ENCODE measurements around the gene MRM2.

DNA sequence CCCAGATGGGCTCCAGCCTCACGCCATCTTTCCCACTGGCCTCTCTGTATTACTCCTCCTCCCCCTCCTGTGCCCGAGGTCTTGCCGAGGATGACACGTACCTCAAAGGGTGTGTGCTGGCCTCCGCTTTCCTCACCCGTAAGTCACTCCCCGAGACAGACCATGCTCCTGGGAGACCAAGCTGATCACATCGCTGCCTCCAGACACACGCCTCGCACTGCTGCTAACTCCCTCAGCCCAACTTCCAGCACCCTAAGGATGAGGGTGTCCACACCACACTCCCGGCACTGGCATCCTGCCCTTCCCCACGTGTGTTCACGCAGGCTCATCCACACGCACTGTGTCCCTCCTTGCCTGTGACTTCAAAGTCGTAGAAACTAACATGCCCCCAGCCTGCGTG is 33.3 kb downstream of the MRM2 start:
- TF ChIP-seq CREB1 (CRISPR knock-in tag; IDR thresholded peaks at IDR 0.05) (no peak), NR2C2 (CRISPR knock-in tag; IDR thresholded peaks at IDR 0.05) (no peak), CTCF (IDR thresholded peaks at IDR 0.05) (no peak), ZNF121 (CRISPR knock-in tag; IDR thresholded peaks at IDR 0.05) (no peak), PRRX2 (CRISPR knock-in tag; IDR thresholded peaks at IDR 0.05) (no peak), MYBL2 (CRISPR knock-in tag; IDR thresholded peaks at IDR 0.05) (no peak), ZBTB43 (CRISPR knock-in tag; IDR thresholded peaks at IDR 0.05) (no peak)
- TF ChIP-seq, protein P1, sequence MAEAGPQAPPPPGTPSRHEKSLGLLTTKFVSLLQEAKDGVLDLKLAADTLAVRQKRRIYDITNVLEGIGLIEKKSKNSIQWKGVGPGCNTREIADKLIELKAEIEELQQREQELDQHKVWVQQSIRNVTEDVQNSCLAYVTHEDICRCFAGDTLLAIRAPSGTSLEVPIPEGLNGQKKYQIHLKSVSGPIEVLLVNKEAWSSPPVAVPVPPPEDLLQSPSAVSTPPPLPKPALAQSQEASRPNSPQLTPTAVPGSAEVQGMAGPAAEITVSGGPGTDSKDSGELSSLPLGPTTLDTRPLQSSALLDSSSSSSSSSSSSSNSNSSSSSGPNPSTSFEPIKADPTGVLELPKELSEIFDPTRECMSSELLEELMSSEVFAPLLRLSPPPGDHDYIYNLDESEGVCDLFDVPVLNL (CRISPR knock-in tag; IDR thresholded peaks at IDR 0.05; ENCODE audit: borderline replicate concordance, low read depth) = no peak
- TF ChIP-seq, protein P2, sequence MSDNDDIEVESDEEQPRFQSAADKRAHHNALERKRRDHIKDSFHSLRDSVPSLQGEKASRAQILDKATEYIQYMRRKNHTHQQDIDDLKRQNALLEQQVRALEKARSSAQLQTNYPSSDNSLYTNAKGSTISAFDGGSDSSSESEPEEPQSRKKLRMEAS (CRISPR knock-in tag; IDR thresholded peaks at IDR 0.05) = no peak
- TF ChIP-seq, protein P3, sequence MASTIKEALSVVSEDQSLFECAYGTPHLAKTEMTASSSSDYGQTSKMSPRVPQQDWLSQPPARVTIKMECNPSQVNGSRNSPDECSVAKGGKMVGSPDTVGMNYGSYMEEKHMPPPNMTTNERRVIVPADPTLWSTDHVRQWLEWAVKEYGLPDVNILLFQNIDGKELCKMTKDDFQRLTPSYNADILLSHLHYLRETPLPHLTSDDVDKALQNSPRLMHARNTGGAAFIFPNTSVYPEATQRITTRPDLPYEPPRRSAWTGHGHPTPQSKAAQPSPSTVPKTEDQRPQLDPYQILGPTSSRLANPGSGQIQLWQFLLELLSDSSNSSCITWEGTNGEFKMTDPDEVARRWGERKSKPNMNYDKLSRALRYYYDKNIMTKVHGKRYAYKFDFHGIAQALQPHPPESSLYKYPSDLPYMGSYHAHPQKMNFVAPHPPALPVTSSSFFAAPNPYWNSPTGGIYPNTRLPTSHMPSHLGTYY (CRISPR knock-in tag; IDR thresholded peaks at IDR 0.05) = no peak
- TF ChIP-seq, protein P4, sequence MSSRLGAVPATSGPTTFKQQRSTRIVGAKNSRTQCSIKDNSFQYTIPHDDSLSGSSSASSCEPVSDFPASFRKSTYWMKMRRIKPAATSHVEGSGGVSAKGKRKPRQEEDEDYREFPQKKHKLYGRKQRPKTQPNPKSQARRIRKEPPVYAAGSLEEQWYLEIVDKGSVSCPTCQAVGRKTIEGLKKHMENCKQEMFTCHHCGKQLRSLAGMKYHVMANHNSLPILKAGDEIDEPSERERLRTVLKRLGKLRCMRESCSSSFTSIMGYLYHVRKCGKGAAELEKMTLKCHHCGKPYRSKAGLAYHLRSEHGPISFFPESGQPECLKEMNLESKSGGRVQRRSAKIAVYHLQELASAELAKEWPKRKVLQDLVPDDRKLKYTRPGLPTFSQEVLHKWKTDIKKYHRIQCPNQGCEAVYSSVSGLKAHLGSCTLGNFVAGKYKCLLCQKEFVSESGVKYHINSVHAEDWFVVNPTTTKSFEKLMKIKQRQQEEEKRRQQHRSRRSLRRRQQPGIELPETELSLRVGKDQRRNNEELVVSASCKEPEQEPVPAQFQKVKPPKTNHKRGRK (CRISPR knock-in tag; IDR thresholded peaks at IDR 0.05; ENCODE audit: borderline replicate concordance) = no peak
- TF ChIP-seq, protein P5, sequence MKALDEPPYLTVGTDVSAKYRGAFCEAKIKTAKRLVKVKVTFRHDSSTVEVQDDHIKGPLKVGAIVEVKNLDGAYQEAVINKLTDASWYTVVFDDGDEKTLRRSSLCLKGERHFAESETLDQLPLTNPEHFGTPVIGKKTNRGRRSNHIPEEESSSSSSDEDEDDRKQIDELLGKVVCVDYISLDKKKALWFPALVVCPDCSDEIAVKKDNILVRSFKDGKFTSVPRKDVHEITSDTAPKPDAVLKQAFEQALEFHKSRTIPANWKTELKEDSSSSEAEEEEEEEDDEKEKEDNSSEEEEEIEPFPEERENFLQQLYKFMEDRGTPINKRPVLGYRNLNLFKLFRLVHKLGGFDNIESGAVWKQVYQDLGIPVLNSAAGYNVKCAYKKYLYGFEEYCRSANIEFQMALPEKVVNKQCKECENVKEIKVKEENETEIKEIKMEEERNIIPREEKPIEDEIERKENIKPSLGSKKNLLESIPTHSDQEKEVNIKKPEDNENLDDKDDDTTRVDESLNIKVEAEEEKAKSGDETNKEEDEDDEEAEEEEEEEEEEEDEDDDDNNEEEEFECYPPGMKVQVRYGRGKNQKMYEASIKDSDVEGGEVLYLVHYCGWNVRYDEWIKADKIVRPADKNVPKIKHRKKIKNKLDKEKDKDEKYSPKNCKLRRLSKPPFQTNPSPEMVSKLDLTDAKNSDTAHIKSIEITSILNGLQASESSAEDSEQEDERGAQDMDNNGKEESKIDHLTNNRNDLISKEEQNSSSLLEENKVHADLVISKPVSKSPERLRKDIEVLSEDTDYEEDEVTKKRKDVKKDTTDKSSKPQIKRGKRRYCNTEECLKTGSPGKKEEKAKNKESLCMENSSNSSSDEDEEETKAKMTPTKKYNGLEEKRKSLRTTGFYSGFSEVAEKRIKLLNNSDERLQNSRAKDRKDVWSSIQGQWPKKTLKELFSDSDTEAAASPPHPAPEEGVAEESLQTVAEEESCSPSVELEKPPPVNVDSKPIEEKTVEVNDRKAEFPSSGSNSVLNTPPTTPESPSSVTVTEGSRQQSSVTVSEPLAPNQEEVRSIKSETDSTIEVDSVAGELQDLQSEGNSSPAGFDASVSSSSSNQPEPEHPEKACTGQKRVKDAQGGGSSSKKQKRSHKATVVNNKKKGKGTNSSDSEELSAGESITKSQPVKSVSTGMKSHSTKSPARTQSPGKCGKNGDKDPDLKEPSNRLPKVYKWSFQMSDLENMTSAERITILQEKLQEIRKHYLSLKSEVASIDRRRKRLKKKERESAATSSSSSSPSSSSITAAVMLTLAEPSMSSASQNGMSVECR (CRISPR knock-in tag; IDR thresholded peaks at IDR 0.05; ENCODE audit: borderline replicate concordance) = no peak
- TF ChIP-seq, protein P6, sequence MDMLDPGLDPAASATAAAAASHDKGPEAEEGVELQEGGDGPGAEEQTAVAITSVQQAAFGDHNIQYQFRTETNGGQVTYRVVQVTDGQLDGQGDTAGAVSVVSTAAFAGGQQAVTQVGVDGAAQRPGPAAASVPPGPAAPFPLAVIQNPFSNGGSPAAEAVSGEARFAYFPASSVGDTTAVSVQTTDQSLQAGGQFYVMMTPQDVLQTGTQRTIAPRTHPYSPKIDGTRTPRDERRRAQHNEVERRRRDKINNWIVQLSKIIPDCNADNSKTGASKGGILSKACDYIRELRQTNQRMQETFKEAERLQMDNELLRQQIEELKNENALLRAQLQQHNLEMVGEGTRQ (CRISPR knock-in tag; IDR thresholded peaks at IDR 0.05) = no peak

Measured in WTC11 (cell line).